ENCODE data around the gene GDI2.

The GDI2 gene

DNA sequence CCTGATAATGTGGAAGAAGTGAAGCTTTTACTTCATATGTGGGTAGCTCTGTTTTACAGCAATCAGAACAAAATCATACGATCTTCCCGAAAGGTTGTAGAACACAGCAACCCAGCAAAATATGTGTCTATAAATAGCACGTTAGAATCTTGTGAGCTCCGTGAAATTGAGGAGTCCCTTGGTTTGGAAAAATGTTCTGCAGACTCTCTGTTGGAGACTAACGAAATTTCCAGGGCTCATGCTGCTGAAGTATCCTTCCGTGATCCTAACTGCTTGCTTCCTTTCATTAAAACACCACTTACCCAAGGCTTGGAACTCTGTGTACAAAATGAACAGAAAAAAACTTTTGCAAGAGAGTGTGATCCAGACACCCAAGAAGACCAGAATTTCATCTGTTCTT is 71.1 kb downstream of the GDI2 start:
- DNase-seq (ENCODE audit: low read depth in 2 of 2) = no peak

DNA sequence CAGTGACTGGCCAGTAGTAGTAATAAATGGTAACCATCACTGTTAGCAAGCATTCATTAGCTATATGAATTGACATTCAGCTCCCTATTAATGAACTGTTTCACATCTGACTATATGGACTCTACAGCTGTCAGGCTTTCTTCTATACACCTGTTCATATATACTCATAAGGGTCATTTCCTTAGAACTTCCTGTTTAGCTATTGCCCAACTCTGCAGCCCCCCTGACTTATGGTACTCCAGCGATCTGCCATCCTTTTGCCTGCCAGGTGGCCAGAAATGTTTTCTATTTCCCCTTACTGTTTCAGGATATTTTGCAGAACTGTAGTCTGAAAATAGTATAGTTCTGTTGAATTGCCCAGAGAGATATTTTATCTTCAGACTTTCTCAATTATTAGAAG is 72.0 kb downstream of the GDI2 start:
- no peak for DNase-seq (ENCODE audit: low read depth in 2 of 2)

DNA sequence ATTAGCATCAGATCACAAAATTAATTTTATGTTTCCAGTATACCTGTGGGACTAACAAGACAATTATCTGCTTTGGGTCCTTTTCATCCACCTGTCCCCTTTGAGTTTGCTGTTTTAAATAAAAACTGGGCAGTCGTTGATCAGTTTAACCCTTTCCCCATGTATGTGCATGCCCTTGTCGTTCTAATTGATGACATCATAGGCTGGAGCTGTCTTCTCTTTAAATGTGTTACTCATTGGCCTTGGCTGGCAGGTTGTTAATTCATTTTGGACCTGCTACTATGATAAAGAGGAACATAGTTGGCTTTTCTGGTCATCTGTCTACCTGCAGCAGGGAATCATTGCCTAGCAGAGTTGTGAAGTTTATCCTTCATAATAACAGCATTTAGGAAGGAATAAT is 74.8 kb downstream of the GDI2 start:
- no peak for DNase-seq (ENCODE audit: low read depth in 2 of 2)

DNA sequence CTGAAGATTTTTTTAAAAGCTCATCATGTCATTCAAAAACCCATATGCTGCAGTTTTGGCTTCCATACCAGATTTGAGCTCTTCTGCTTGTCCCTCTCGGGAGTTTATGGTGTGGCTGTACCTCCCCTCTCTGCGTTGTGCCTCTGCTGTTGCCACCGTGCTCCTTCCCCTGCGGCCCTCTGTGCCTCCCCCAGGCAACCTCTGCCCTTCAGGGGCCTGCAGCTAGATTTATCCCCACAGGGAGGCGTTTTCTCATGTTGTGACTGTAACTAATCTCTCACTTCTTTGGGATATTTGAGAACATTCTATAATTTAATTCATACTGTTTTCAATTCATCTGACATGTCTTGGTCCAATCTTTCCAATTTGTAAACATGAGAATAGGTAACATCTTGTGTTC is 75.9 kb downstream of the GDI2 start:
- DNase-seq (ENCODE audit: low read depth in 2 of 2) = no peak

DNA sequence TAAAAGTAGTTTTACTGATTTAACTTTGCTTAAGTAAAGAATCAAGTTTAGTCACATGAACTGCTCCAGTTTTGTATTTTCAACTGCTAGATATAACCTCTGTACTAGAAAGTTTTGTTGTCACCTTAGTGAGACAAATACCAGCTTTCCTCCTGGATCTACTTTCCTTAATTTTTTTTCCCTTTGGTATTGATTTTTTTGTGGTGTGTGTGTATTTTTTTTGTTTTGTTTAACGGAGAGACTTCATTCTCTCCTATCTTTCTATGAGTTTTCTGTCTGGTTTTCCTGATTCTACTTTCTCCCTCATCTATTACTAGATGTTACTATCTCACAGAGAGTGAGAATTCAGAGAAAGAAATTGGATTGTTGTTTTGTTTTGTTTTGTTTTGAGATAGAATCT is 76.6 kb downstream of the GDI2 start:
- no peak for DNase-seq (ENCODE audit: low read depth in 2 of 2)

DNA sequence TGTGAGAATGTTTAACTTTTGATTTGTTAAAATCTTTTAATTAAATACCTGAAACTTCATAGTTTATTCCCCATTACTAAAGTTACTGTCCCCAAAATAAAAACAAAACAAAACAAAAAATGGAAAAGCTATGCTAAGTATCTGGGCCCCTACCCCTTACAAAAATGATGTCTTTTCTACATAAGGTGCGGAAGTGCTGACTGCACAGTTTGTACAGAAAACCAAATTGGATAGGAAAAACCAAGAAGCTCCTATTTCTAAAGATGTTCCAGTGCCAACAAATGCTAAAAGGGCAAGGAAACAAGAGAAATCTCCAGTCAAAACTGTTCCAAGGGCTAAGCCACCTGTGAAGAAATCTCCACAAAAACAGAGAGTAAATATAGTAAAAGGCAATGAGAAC is 78.1 kb downstream of the GDI2 start:
- DNase-seq (ENCODE audit: low read depth in 2 of 2) = no peak

DNA sequence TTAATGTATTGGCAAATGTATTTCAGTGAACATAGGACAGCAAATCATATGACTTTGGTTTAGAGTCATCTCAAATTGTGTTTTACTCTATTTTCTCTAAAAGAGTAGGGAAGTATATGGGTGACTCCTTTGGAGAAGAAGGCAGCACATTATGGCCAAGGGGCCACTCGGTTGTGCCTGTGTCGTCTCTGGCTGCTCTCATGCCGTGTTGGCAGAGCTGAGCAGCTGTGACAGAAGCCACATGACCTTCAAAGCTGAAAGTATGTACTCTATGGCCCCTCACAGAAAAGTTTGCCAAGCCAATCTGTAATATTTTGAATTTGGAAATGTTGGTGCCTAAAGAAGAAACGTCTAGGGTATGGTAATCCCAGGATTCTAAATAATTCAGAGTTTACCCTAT is 81.1 kb downstream of the GDI2 start:
- DNase-seq (ENCODE audit: low read depth in 2 of 2) = no peak

DNA sequence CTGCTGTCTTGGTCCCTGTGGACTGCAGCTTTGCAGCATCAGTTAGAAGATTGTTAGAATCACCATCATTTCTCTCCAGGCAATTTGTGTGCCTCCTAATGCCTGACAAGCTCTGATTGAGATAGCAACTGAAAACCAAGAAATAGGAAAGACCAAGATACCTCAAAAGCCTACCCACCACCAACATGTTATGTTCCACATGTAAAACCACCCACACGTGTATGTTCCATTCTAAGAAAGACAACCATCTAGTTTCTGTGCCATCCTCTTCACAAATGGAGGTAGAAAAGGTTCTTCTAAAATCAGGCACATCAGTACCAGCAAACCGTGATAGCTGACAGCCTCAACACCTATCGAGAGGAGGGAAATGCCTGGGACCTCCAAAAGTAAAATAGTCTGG is 81.7 kb downstream of the GDI2 start:
- DNase-seq (ENCODE audit: low read depth in 2 of 2) = no peak

DNA sequence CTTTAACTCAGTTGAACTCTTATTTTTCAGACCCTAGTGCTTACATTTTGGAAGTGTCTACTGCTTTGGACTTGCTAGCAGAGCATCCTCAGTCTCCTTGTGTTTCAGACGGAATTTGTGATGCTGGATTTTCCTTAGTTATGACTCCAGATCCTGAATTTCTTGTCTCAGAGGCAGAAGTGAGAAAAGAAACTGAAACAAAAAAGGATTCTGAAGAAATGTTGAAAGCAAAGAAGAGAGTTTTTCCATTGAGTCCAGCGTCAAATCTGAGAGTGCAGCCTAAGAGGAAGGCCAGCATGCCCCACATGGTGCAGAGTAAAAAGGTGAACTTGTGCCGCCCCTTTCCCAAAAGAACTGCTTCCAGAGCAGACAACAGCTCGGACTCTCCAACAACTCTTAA is 82.5 kb downstream of the GDI2 start:
- DNase-seq (ENCODE audit: low read depth in 2 of 2) = no peak

DNA sequence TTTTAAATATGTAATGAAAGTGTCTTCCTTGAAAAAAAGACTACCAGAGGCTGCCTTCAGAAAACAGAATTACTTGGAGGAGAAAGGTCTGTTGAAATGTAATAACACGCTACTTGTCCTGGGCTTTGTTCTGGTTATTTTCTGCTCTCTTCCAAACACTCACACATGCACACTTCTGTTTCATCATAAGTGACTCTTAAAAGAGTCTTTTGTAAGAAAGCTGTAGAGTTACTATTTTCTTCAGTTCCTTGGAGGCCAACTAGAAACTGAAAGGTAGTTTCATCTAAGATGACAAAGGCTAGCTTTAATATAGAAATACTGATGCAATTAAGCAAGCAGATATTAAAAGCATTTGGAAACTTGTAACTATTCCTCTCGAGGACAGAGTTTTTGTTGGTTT is 89.5 kb downstream of the GDI2 start:
- no peak for DNase-seq (ENCODE audit: low read depth in 2 of 2)

DNA sequence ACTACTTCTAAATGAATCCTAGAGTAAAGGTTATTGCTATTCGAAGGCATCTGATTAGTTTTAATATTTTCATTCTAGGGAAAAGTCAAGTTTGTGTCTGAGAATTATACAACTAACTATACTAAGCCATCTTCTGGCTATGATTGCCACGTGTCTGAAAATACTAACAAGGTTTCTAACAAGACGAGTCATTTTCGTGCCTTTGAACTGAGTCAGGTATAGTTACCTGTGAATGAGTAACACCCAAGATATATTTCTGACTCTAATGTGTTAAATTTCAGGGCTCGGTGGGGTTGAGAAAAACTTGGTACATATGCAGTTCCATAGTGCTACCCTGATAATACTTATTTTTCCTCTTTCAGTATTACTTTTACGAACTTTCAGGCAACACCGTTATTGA is 93.1 kb downstream of the GDI2 start:
- no peak for DNase-seq (ENCODE audit: low read depth in 2 of 2)

DNA sequence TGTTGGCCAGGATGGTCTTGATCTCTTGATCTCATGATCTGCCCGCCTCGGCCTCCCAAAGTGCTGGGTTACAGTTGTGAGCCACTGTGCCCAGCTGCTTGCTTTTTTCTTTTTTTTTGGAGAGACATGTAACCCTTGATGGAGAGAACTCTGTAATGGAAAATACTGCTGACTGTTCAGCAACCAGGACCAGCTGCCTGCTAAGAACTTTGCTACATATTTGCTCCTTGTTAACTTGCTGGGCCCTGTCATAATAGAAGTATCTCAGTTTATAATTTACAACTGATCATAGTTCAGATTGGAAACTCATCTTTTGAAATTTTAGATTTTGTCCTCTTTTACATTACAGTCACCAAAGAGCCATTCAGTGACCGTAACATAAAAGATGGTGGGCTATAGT is 93.7 kb downstream of the GDI2 start:
- no peak for DNase-seq (ENCODE audit: low read depth in 2 of 2)

All from stimulated activated CD8-positive, alpha-beta memory T cell treated with anti-CD3 and anti-CD28 coated beads, Interleukin-15, amount 100 ng/mL, for 48 hours (primary cell).